A549 (cell line): ENCODE data around the gene NDUFA8. TPM values are rescaled to one million over a fixed set of nuclear protein-coding genes. Genes with fewer than 3 reads are reported as not detected.

Experiments
- ATAC-seq, 2 experiments: fragments of 200-7000 bp in 1 of 2; fragments of >200 bp in 1 of 2; cut with Nextera tagmentation in 1 of 2; cut with Tn5 transposase in 1 of 2; 3 replicates each; pipeline versions ENCODE4 v1.8.0 to v1.9.1; 2018 to 2020; ENCODE audit warnings: mild to moderate bottlenecking in 1 of 2, moderate library complexity in 1 of 2
- CTCF ChIA-PET: fragments of 300-600 bp; sonication (Branson Sonifier 250); formaldehyde crosslinking; extraction: SDS; loops from one replicate; lab custom pipeline; 2021; ENCODE audit warnings: antibody characterized with exemption, inconsistent platforms; lab: Yijun Ruan, JAX
- POLR2A ChIA-PET: fragments of 350-600 bp; formaldehyde crosslinking; extraction: SDS; loops from one replicate; lab custom pipeline; 2021; ENCODE audit warnings: antibody characterized with exemption, inconsistent platforms; lab: Yijun Ruan, JAX
- DNase-seq, 2 experiments: peaks; one replicate each; pipeline versions ENCODE4 v3.0.0 to v3.0.0-alpha.2; 2011 to 2016; ENCODE audit warnings: low read depth in 1 of 2, low spot score in 1 of 2
- FAIRE-seq: peaks from 2 replicates; lab custom pipeline; 2011; peaks lifted over from hg19 to GRCh38; lab: Jason Lieb, UNC
- H3K27ac ChIP-seq, 2 experiments: fragments of >200 bp; sonication (Bioruptor Twin); formaldehyde crosslinking; 3 replicates each; pipeline ENCODE4 v1.5.1; 2016 to 2017
- H3K4me1 ChIP-seq: fragments of >200 bp; sonication (Bioruptor Twin); formaldehyde crosslinking; 3 replicates; pipeline ENCODE4 v1.6.1; 2016
- H3K4me2 ChIP-seq: fragments of >200 bp; sonication (Bioruptor Twin); formaldehyde crosslinking; 3 replicates; pipeline ENCODE4 v1.6.1; 2016
- H3K4me3 ChIP-seq: fragments of >200 bp; sonication (Bioruptor Twin); formaldehyde crosslinking; 3 replicates; pipeline ENCODE4 v1.5.1; 2016
- H3K9me3 ChIP-seq: fragments of >200 bp; sonication (Bioruptor Twin); formaldehyde crosslinking; 3 replicates; pipeline ENCODE4 v1.6.1; 2016
- BHLHE40 ChIP-seq: IDR thresholded peaks from 2 replicates; pipeline ENCODE4 v1.6.1; 2012; ENCODE audit warnings: low read depth, low read length, inconsistent platforms
- EP300 ChIP-seq, 2 experiments: fragments of >200 bp; sonication (Bioruptor Twin); formaldehyde crosslinking; IDR thresholded peaks; 2 replicates in 1 of 2; 3 replicates in 1 of 2; pipeline ENCODE4 v1.6.1; 2016 to 2017
- ESRRA ChIP-seq: fragments of 150-350 bp; IDR thresholded peaks from 2 replicates; pipeline ENCODE4 v1.6.1; 2014; ENCODE audit warnings: mild to moderate bottlenecking, low read length, borderline replicate concordance
- HEYL ChIP-seq: fragments of 250-450 bp; sonication (Bioruptor Pico); IDR thresholded peaks from 2 replicates; pipeline ENCODE4 v1.8.0; 2021; ENCODE audit warnings: mild to moderate bottlenecking, moderate library complexity
- HOXA7 ChIP-seq: fragments of 250-450 bp; sonication (Bioruptor Pico); IDR thresholded peaks from 2 replicates; pipeline ENCODE4 v1.5.0; 2020; ENCODE audit warnings: mild to moderate bottlenecking, moderate library complexity
- JUN ChIP-seq, 2 experiments: fragments of >200 bp; sonication (Bioruptor Twin); formaldehyde crosslinking; IDR thresholded peaks; 2 replicates in 1 of 2; 3 replicates in 1 of 2; pipeline ENCODE4 v1.6.1; 2016 to 2017
- MAZ ChIP-seq: fragments of 150-350 bp; IDR thresholded peaks from 2 replicates; pipeline ENCODE4 v1.6.1; 2014; ENCODE audit warnings: antibody characterized with exemption, low read depth, low read length, borderline replicate concordance
- RARB ChIP-seq: fragments of 250-450 bp; sonication (Bioruptor Pico); IDR thresholded peaks from 2 replicates; pipeline ENCODE4 v1.8.0; 2021; ENCODE audit warnings: mild to moderate bottlenecking, moderate library complexity
- RFX5 ChIP-seq: fragments of 450-650 bp; IDR thresholded peaks from 2 replicates; pipeline ENCODE4 v1.7.1; 2014; ENCODE audit warnings: antibody characterized with exemption, mild to moderate bottlenecking, moderate library complexity
- TP53 ChIP-seq: fragments of 250-450 bp; sonication (Bioruptor Pico); IDR thresholded peaks from 2 replicates; pipeline ENCODE4 v1.5.0; 2021; ENCODE audit warnings: mild to moderate bottlenecking, moderate library complexity
- ZC3H11A ChIP-seq: fragments of 450-650 bp; IDR thresholded peaks from 2 replicates; pipeline ENCODE4 v1.6.1; 2014; ENCODE audit warnings: antibody characterized with exemption, mild to moderate bottlenecking
- WGBS: methylation state at CpG from one replicate; pipeline ENCODE4 v1.1.6; 2017; ENCODE audit errors: missing lambda C conversion rate; 5-methylcytosine and 5-hydroxymethylcytosine counted together
- polyA plus RNA-seq, 4 experiments: library from polyadenylated mRNA; depleted of rRNA in 3 of 4; stranded (reverse); fragments of >200 nt; fragmentation: RNase III in 1 of 4; extraction: RNeasy Plus Mini Kit Qiagen cat#74134 plus additional on column Dnase treatment in 1 of 4; gene quantifications; 2 replicates in 3 of 4; 3 replicates in 1 of 4; pipeline ENCODE4 v1.2.3, GENCODE V29; 2011 to 2017
- TF ChIP-seq, protein P1 (sequence below): fragments of 200-600 bp; sonication (generic); IDR thresholded peaks from 2 replicates; pipeline ENCODE4 v1.6.1; 2016; ENCODE audit warnings: antibody characterized with exemption, mild to moderate bottlenecking, moderate library complexity
- TF ChIP-seq, protein P2 (sequence below): fragments of 250-450 bp; sonication (Bioruptor Pico); IDR thresholded peaks from 2 replicates; pipeline ENCODE4 v1.5.0; 2021; ENCODE audit warnings: mild to moderate bottlenecking, moderate library complexity, borderline replicate concordance

NDUFA8 gene
- polyA plus RNA-seq, 2 of the 4 experiments (the other 2 are of a cell fraction) = 120 to 145 TPM

DNA sequence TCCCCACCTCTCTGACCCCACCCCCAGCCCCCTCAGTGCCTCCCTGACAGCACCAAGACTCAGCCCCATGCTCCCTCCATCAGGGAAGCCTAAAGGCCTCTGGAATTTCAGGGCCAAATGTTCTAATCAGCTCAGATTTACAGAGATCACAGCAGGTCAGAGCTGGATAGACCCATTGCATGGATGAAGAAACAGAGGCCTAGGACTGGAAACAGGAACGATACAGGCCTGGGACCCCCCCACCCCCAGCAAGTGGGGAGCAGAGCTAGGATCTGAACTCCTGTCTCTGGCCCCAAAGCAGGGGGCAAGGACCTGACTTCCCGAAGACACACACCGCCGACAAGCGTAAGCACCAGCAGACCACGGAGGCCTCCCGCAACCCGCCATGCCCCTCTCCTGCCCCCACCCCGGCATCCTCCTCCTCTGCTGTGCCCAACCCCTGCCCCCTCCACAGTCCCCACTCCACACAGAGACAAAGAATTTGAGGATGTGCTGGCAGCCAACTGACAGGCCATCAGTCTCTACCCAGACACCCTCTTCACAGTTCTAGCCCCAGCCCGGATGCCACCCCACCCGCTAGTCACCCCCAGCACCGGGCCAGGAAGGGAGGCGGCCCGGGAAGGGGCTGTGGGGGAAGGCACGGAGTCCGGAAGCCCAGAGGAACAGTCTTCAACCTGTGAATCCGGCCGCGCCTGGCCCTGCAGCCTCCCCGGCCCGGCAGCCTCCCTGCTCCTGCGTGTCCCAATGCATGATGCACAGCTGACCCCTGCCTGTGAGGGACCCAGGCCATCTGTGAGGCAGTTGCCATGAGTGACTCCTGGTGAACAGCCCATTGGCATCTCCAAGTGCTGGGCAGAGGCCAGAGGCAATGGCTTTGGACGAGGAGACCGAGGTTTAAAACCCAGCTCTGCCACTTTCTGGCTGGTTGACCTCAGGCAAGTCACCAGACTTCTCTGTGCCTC lies 31.3 kb downstream of the NDUFA8 start:
- Histone ChIP-seq H3K4me3 (no peak overlapping the region), H3K27ac (no peak overlapping the region; a peak in 1 of 6 replicates), H3K9me3 (no peaks in the 10 kb centered on the region), H3K4me2 (no peak overlapping the region)
- ATAC-seq = no peak
- FAIRE-seq = no peak
- TF ChIP-seq, protein P1, sequence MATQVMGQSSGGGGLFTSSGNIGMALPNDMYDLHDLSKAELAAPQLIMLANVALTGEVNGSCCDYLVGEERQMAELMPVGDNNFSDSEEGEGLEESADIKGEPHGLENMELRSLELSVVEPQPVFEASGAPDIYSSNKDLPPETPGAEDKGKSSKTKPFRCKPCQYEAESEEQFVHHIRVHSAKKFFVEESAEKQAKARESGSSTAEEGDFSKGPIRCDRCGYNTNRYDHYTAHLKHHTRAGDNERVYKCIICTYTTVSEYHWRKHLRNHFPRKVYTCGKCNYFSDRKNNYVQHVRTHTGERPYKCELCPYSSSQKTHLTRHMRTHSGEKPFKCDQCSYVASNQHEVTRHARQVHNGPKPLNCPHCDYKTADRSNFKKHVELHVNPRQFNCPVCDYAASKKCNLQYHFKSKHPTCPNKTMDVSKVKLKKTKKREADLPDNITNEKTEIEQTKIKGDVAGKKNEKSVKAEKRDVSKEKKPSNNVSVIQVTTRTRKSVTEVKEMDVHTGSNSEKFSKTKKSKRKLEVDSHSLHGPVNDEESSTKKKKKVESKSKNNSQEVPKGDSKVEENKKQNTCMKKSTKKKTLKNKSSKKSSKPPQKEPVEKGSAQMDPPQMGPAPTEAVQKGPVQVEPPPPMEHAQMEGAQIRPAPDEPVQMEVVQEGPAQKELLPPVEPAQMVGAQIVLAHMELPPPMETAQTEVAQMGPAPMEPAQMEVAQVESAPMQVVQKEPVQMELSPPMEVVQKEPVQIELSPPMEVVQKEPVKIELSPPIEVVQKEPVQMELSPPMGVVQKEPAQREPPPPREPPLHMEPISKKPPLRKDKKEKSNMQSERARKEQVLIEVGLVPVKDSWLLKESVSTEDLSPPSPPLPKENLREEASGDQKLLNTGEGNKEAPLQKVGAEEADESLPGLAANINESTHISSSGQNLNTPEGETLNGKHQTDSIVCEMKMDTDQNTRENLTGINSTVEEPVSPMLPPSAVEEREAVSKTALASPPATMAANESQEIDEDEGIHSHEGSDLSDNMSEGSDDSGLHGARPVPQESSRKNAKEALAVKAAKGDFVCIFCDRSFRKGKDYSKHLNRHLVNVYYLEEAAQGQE = no peak
- TF ChIP-seq MAZ (no peak), JUN (IDR thresholded peaks at IDR 0.05) (no peak), ESRRA (no peak), RFX5 (no peak), TP53 (CRISPR knock-in tag) (no peak), RARB (no peak)
- TF ChIP-seq, all 56 proteins: peak for 0
- POLR2A ChIA-PET = no interaction called here
- H3K4me1 ChIP-seq = peaks cover 10% of the 10 kb centered on the region; the same call in 2 of the 3 replicates
- DNase-seq = no peak
- CTCF ChIA-PET = interaction anchor here (1.2 to 15.6 kb wide), 6 partner anchors 17 to 337 kb away, joined by 3 to 541 read pairs (median 16); partner anchors contain the start of genes MORN5 and NDUFA8
- 74% methylated on average over 16 of the region's 24 CpGs for WGBS

DNA sequence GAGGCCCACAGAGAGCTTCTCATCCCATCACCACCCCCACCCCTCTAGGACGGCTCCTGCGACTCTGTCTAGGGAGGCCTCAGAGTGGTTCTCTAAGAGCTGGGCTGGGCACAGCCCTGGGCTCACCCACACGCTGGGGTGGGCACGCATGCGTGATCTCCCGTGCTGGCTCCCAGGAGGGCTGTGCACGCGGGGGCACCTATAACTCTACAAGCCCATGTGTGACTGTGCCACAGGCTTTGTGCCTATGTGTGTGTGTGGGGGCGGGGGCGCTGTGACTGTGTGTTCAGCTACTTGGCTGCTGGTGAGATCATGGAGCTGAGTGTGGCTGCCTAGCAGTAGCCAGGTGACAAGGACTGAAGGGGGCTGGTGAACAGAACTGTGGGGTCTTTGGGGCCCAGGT lies 32.2 kb downstream of the NDUFA8 start:
- Histone ChIP-seq H3K4me3 (no peak overlapping the region), H3K4me2 (no peak overlapping the region), H3K4me1 (peaks cover 10% of the 10 kb centered on the region; the same call in 2 of the 3 replicates), H3K27ac (peak overlapping the region in 1 of 2 experiments; percentile 38; a peak in 1 of 6 replicates), H3K9me3 (no peaks in the 10 kb centered on the region)
- no peak for FAIRE-seq
- no peak for TF ChIP-seq HOXA7
- TF ChIP-seq EP300 (IDR thresholded peaks at IDR 0.05) = no peak
- TF ChIP-seq BHLHE40 = no peak
- TF ChIP-seq, protein P1 = no peak
- TF ChIP-seq TP53 (CRISPR knock-in tag) = no peak
- TF ChIP-seq, protein P2, sequence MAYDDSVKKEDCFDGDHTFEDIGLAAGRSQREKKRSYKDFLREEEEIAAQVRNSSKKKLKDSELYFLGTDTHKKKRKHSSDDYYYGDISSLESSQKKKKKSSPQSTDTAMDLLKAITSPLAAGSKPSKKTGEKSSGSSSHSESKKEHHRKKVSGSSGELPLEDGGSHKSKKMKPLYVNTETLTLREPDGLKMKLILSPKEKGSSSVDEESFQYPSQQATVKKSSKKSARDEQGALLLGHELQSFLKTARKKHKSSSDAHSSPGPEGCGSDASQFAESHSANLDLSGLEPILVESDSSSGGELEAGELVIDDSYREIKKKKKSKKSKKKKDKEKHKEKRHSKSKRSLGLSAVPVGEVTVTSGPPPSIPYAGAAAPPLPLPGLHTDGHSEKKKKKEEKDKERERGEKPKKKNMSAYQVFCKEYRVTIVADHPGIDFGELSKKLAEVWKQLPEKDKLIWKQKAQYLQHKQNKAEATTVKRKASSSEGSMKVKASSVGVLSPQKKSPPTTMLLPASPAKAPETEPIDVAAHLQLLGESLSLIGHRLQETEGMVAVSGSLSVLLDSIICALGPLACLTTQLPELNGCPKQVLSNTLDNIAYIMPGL = no peak
- TF ChIP-seq JUN (IDR thresholded peaks at IDR 0.05) = no peak
- TF ChIP-seq HEYL = no peak
- TF ChIP-seq ZC3H11A = no peak
- CTCF ChIA-PET = interaction anchor here (0.6 to 15.6 kb wide), 10 partner anchors 18 to 327 kb away, joined by 3 to 541 read pairs (median 4); partner anchors contain the start of genes MORN5, MRRF, NDUFA8 and RBM18
- DNase-seq = no peak
- no CpG with 5 or more reads among the region's 10 CpGs for WGBS
- no peak for ATAC-seq
- POLR2A ChIA-PET = no interaction called here
